ENCODE results near the gene KIF3A.

The KIF3A gene

GRCh38 chr5:132647473-132647872 is 89.9 kb downstream of the KIF3A start:
- no peak overlapping the region for H3K4me2 ChIP-seq (ENCODE audit: insufficient read depth, low read length)
- H3K27me3 ChIP-seq (ENCODE audit: insufficient read depth, low read length, poor library complexity) = no peaks in the 10 kb centered on the region
- ATAC-seq (ENCODE audit: insufficient read depth, low read depth) = no peak

GRCh38 chr5:132646583-132647266 is 90.6 kb downstream of the KIF3A start:
- TF ChIP-seq, protein P1, sequence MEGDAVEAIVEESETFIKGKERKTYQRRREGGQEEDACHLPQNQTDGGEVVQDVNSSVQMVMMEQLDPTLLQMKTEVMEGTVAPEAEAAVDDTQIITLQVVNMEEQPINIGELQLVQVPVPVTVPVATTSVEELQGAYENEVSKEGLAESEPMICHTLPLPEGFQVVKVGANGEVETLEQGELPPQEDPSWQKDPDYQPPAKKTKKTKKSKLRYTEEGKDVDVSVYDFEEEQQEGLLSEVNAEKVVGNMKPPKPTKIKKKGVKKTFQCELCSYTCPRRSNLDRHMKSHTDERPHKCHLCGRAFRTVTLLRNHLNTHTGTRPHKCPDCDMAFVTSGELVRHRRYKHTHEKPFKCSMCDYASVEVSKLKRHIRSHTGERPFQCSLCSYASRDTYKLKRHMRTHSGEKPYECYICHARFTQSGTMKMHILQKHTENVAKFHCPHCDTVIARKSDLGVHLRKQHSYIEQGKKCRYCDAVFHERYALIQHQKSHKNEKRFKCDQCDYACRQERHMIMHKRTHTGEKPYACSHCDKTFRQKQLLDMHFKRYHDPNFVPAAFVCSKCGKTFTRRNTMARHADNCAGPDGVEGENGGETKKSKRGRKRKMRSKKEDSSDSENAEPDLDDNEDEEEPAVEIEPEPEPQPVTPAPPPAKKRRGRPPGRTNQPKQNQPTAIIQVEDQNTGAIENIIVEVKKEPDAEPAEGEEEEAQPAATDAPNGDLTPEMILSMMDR (IDR thresholded peaks at IDR 0.05; ENCODE audit: borderline replicate concordance, extremely low read depth, low read length, poor library complexity, severe bottlenecking) = no peak
- no peak for TF ChIP-seq EZH2 (IDR thresholded peaks at IDR 0.05; ENCODE audit: borderline replicate concordance, low read depth, low read length, severe bottlenecking)
- no peak overlapping the region for H2AFZ ChIP-seq (ENCODE audit: low read depth, low read length)
- no peaks in the 10 kb centered on the region for H3K9me3 ChIP-seq (ENCODE audit: insufficient read depth, low read length, severe bottlenecking)
- H3K27ac ChIP-seq (ENCODE audit: low read length) = no peak overlapping the region
- no peaks in the 10 kb centered on the region for H4K20me1 ChIP-seq (ENCODE audit: insufficient read depth, low read length)
- DNase-seq = no peak
- no peak for ATAC-seq (ENCODE audit: insufficient read depth, low read depth)
- H3K4me1 ChIP-seq (ENCODE audit: insufficient read depth, low read length) = no peaks in the 10 kb centered on the region
- H3K36me3 ChIP-seq (ENCODE audit: insufficient read depth, low read length) = peaks cover 17% of the 10 kb centered on the region
- H3K4me3 ChIP-seq (ENCODE audit: low read depth in 1 of 2, low read length in 2 of 2) = no peak overlapping the region
- H3K9ac ChIP-seq (ENCODE audit: low read depth, low read length) = no peak overlapping the region
- no peaks in the 10 kb centered on the region for H3K27me3 ChIP-seq (ENCODE audit: insufficient read depth, low read length, poor library complexity)
- H3K79me2 ChIP-seq (ENCODE audit: insufficient read depth, low read length) = no peaks in the 10 kb centered on the region
- H3K4me2 ChIP-seq (ENCODE audit: insufficient read depth, low read length) = no peak overlapping the region

More at GRCh38 chr5:132647473-132647872, 89.9 kb downstream of the KIF3A start:
- Histone ChIP-seq H3K4me1 (ENCODE audit: insufficient read depth, low read length) (no peaks in the 10 kb centered on the region), H3K27ac (ENCODE audit: low read length) (no peak overlapping the region), H3K9me3 (ENCODE audit: insufficient read depth, low read length, severe bottlenecking) (no peaks in the 10 kb centered on the region), H3K9ac (ENCODE audit: low read depth, low read length) (no peak overlapping the region), H3K79me2 (ENCODE audit: insufficient read depth, low read length) (no peaks in the 10 kb centered on the region), H4K20me1 (ENCODE audit: insufficient read depth, low read length) (no peaks in the 10 kb centered on the region), H3K4me3 (ENCODE audit: low read depth in 1 of 2, low read length in 2 of 2) (no peak overlapping the region), H3K36me3 (ENCODE audit: insufficient read depth, low read length) (peaks cover 9% of the 10 kb centered on the region), H2AFZ (ENCODE audit: low read depth, low read length) (no peak overlapping the region)
- no peak for TF ChIP-seq EZH2 (IDR thresholded peaks at IDR 0.05; ENCODE audit: borderline replicate concordance, low read depth, low read length, severe bottlenecking)
- TF ChIP-seq, protein P1 (IDR thresholded peaks at IDR 0.05; ENCODE audit: borderline replicate concordance, extremely low read depth, low read length, poor library complexity, severe bottlenecking) = no peak
- no peak for DNase-seq

- no peak for ATAC-seq (ENCODE audit: insufficient read depth, low read depth)
- H3K4me3 ChIP-seq (ENCODE audit: low read depth in 1 of 2, low read length in 2 of 2) = no peak overlapping the region
- H3K27me3 ChIP-seq (ENCODE audit: insufficient read depth, low read length, poor library complexity) = no peaks in the 10 kb centered on the region
- no peaks in the 10 kb centered on the region for H4K20me1 ChIP-seq (ENCODE audit: insufficient read depth, low read length)
- H3K4me1 ChIP-seq (ENCODE audit: insufficient read depth, low read length) = no peaks in the 10 kb centered on the region
- TF ChIP-seq, protein P1 (IDR thresholded peaks at IDR 0.05; ENCODE audit: borderline replicate concordance, extremely low read depth, low read length, poor library complexity, severe bottlenecking) = no peak
- H3K4me2 ChIP-seq (ENCODE audit: insufficient read depth, low read length) = no peak overlapping the region
- H3K36me3 ChIP-seq (ENCODE audit: insufficient read depth, low read length) = peaks cover 41% of the 10 kb centered on the region
- H3K79me2 ChIP-seq (ENCODE audit: insufficient read depth, low read length) = no peaks in the 10 kb centered on the region
- H3K27ac ChIP-seq (ENCODE audit: low read length) = no peak overlapping the region
- no peak overlapping the region for H2AFZ ChIP-seq (ENCODE audit: low read depth, low read length)
- no peak overlapping the region for H3K9ac ChIP-seq (ENCODE audit: low read depth, low read length)
- no peaks in the 10 kb centered on the region for H3K9me3 ChIP-seq (ENCODE audit: insufficient read depth, low read length, severe bottlenecking)
- no peak for DNase-seq
Measured at GRCh38 chr5:132644177-132644576, 93.2 kb downstream of the KIF3A start.
